Smooth muscle cell (in vitro differentiated cells): Measurements from ENCODE around the gene CLCN2. TPM values are rescaled to one million over a fixed set of nuclear protein-coding genes. Genes with fewer than 3 reads are reported as not detected.

ENCODE experiments used
- DNase-seq: peaks from one replicate; lab custom pipeline; 2025; ENCODE audit not compliant: unreplicated experiment; lab: John Stamatoyannopoulos, UW
- H2AFZ ChIP-seq: fragments of 200-600 bp; sonication (generic); 2 replicates; pipeline ENCODE4 v1.6.0; 2016; ENCODE audit warnings: antibody characterized with exemption, low read depth, mild to moderate bottlenecking
- H3F3A ChIP-seq: fragments of 200-600 bp; sonication (generic); 2 replicates; pipeline ENCODE4 v1.6.0; 2017; ENCODE audit warnings: antibody characterized with exemption, low read depth
- H3K27ac ChIP-seq: fragments of 200-600 bp; sonication (generic); 2 replicates; pipeline ENCODE4 v1.5.1; 2016; ENCODE audit warnings: low read depth, mild to moderate bottlenecking
- H3K27me3 ChIP-seq: fragments of 200-600 bp; sonication (generic); 2 replicates; pipeline ENCODE4 v1.6.1; 2016; ENCODE audit warnings: low read depth, mild to moderate bottlenecking
- H3K36me3 ChIP-seq: fragments of 200-600 bp; sonication (generic); 2 replicates; pipeline ENCODE4 v1.5.1; 2016; ENCODE audit warnings: low read depth
- H3K4me1 ChIP-seq: fragments of 200-600 bp; sonication (generic); 2 replicates; pipeline ENCODE4 v1.5.1; 2016; ENCODE audit warnings: low read depth
- H3K4me2 ChIP-seq: fragments of 200-600 bp; sonication (generic); 2 replicates; pipeline ENCODE4 v1.6.0; 2016; ENCODE audit warnings: mild to moderate bottlenecking
- H3K4me3 ChIP-seq: fragments of 200-600 bp; sonication (generic); 2 replicates; pipeline ENCODE4 v1.5.1; 2016; ENCODE audit warnings: mild to moderate bottlenecking
- H3K79me2 ChIP-seq: fragments of 200-600 bp; sonication (generic); 2 replicates; pipeline ENCODE4 v1.6.0; 2016; ENCODE audit warnings: low read depth, mild to moderate bottlenecking
- H3K9ac ChIP-seq: fragments of 200-600 bp; sonication (generic); 2 replicates; pipeline ENCODE4 v1.6.0; 2016; ENCODE audit warnings: low read depth
- H3K9me3 ChIP-seq: fragments of 200-600 bp; sonication (generic); replicated peaks from 2 replicates; pipeline ENCODE4 v1.5.1; 2016; ENCODE audit warnings: low read depth
- H4K20me1 ChIP-seq: fragments of 200-600 bp; sonication (generic); 2 replicates; pipeline ENCODE4 v1.6.0; 2016; ENCODE audit warnings: low read depth
- CTCF ChIP-seq: fragments of 200-600 bp; sonication (generic); IDR thresholded peaks from 2 replicates; pipeline ENCODE4 v1.5.1; 2017; ENCODE audit warnings: borderline replicate concordance, mild to moderate bottlenecking, antibody characterized with exemption; ENCODE audit not compliant: insufficient read depth, poor library complexity, severe bottlenecking
- WGBS: methylation state at CpG from one replicate; pipeline ENCODE4 v1.1.7; 2016; ENCODE audit warnings: low lambda C conversion rate; 5-methylcytosine and 5-hydroxymethylcytosine counted together
- polyA plus RNA-seq: library from polyadenylated mRNA; unstranded; fragments of >200 nt; fragmentation: Nextera tagmentation; extraction: Ambion mirVana; gene quantifications from 2 replicates; pipeline ENCODE4 v1.2.1, GENCODE V29; 2016
- total RNA-seq: library from RNA; depleted of rRNA; stranded (reverse); fragments of >200 nt; gene quantifications from 2 replicates; pipeline ENCODE4 v1.2.3, GENCODE V29; 2014

The CLCN2 gene
- total and polyA plus RNA-seq, 2 experiments from 2014 or later, result 4.1 to 4.5 TPM

DNA sequence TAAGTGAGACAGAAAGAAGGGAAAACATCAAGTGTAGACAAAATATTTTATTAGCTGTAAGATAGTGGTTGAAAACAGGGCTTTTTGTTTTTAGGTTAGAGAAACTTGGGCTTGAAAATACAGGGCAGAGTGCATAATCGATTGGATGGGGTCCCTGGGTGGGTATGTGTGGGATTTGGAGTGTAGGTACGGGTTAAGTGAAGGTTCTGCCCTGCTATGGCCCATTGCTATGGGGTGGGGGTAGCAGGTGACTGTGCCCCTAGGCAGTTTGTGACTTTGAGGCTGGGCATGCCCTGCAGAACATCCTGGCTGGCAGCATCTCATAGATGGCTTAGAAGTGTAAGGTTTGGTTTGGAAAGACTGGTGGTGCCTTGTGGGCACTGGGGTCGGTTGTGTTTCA lies 27.7 kb downstream of the CLCN2 start:
- no peak overlapping the region for H3K4me3 ChIP-seq
- H3K9me3 ChIP-seq, result no peaks in the 10 kb centered on the region
- peaks cover 14% of the 10 kb centered on the region for H3K4me1 ChIP-seq
- H3K27me3 ChIP-seq, result no peaks in the 10 kb centered on the region
- H3K36me3 ChIP-seq, result peaks cover 10% of the 10 kb centered on the region
- peak overlapping the region; percentile 61 for H3K9ac ChIP-seq
- H3K79me2 ChIP-seq, result peaks cover 35% of the 10 kb centered on the region
- DNase-seq, result no peak
- TF ChIP-seq CTCF, result no peak
- no peak overlapping the region for H3K4me2 ChIP-seq
- WGBS, result 97% methylated on average over 3 of the region's 3 CpGs
- no peak overlapping the region for H2AFZ ChIP-seq
- peaks cover 53% of the 10 kb centered on the region for H3F3A ChIP-seq
- H3K27ac ChIP-seq, result peak overlapping the region; percentile 100
- peaks cover 79% of the 10 kb centered on the region for H4K20me1 ChIP-seq

DNA sequence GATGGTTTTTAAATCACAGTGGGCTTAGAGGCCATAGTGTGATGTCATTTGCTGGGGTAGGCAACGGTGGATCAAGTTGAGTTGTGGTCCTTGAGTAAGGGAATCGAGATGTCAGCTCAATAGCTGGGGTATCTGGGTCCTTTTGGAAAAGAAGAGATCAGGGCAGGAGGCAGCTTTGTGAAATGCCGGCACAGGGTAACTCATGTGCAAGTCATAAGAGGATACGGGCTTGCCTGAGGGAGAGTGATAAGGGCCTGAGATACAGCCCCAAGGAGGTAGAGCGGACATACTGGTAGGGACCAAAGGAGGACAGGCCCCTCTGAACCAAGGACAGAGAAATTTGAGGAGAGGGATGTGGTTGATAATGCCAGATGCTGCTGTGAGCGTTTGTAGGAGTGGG lies 28.2 kb downstream of the CLCN2 start:
- Histone ChIP-seq H3K4me3 (no peak overlapping the region), H3K9me3 (no peaks in the 10 kb centered on the region), H3K79me2 (peaks cover 33% of the 10 kb centered on the region), H3K27me3 (no peaks in the 10 kb centered on the region), H3K4me2 (no peak overlapping the region), H4K20me1 (peaks cover 80% of the 10 kb centered on the region), H3K36me3 (peaks cover 10% of the 10 kb centered on the region), H3K9ac (peak overlapping the region; percentile 61), H3F3A (peaks cover 57% of the 10 kb centered on the region), H3K4me1 (peaks cover 14% of the 10 kb centered on the region), H2AFZ (no peak overlapping the region), H3K27ac (peak overlapping the region; percentile 100)
- WGBS, result 85% methylated on average over 6 of the region's 6 CpGs
- no peak for TF ChIP-seq CTCF
- DNase-seq, result no peak

- Histone ChIP-seq H3K9me3 (no peaks in the 10 kb centered on the region), H3K36me3 (peaks cover 10% of the 10 kb centered on the region), H3K79me2 (peaks cover 27% of the 10 kb centered on the region), H4K20me1 (peaks cover 82% of the 10 kb centered on the region), H3K9ac (peak overlapping the region; percentile 61), H3K27ac (peak overlapping the region; percentile 100), H3K4me2 (no peak overlapping the region), H2AFZ (no peak overlapping the region), H3K4me3 (no peak overlapping the region), H3K4me1 (peaks cover 14% of the 10 kb centered on the region), H3K27me3 (no peaks in the 10 kb centered on the region), H3F3A (peaks cover 57% of the 10 kb centered on the region)
- TF ChIP-seq CTCF, result no peak
- no peak for DNase-seq
- 70% methylated on average over 10 of the region's 10 CpGs for WGBS
Observed at GRCh38 chr3:184332370-184333090, 28.9 kb downstream of the CLCN2 start.

GRCh38 chr3:184328516-184328915 lies 32.9 kb downstream of the CLCN2 start:
- no peak for TF ChIP-seq CTCF
- peaks cover 51% of the 10 kb centered on the region for H3K79me2 ChIP-seq
- no peak overlapping the region for H3K4me3 ChIP-seq
- H3K27me3 ChIP-seq, result no peaks in the 10 kb centered on the region
- H3K36me3 ChIP-seq, result peaks cover 34% of the 10 kb centered on the region
- 48% methylated on average over 3 of the region's 3 CpGs for WGBS
- H4K20me1 ChIP-seq, result peaks cover 99% of the 10 kb centered on the region
- no peak overlapping the region for H3K9ac ChIP-seq
- DNase-seq, result no peak
- peaks cover 54% of the 10 kb centered on the region for H3F3A ChIP-seq
- H3K9me3 ChIP-seq, result no peaks in the 10 kb centered on the region
- H2AFZ ChIP-seq, result no peak overlapping the region
- no peak overlapping the region for H3K4me2 ChIP-seq
- H3K27ac ChIP-seq, result no peak overlapping the region
- H3K4me1 ChIP-seq, result no peaks in the 10 kb centered on the region
